Measurements from ENCODE around the gene ADD1.

The ADD1 gene

GRCh38 chr4:2859514-2859913, 15.9 kb downstream of the ADD1 start:
- ATAC-seq (no peak), DNase-seq (no peak)

GRCh38 chr4:2860391-2861348, 17.0 kb downstream of the ADD1 start:
- ATAC-seq (no peak), DNase-seq (no peak)

GRCh38 chr4:2861631-2862436, 18.2 kb downstream of the ADD1 start:
- ATAC-seq = no peak
- DNase-seq = no peak

GRCh38 chr4:2862528-2862927, 18.9 kb downstream of the ADD1 start:
- no peak for ATAC-seq
- no peak for DNase-seq

- ATAC-seq (no peak), DNase-seq (no peak)
Measured at GRCh38 chr4:2863649-2864048, 20.0 kb downstream of the ADD1 start.

GRCh38 chr4:2865196-2865780, 21.6 kb downstream of the ADD1 start:
- DNase-seq (no peak), ATAC-seq (no peak)

GRCh38 chr4:2866160-2866861, 22.7 kb downstream of the ADD1 start:
- DNase-seq (no peak), ATAC-seq (no peak)

GRCh38 chr4:2866891-2867290, 23.2 kb downstream of the ADD1 start:
- ATAC-seq (peak; percentile 51), DNase-seq (no peak)

GRCh38 chr4:2867758-2868491, 24.3 kb downstream of the ADD1 start:
- no peak for DNase-seq
- ATAC-seq = no peak

GRCh38 chr4:2868877-2869487, 25.3 kb downstream of the ADD1 start:
- no peak for ATAC-seq
- no peak for DNase-seq

GRCh38 chr4:2869659-2870058, 26.0 kb downstream of the ADD1 start:
- ATAC-seq (no peak), DNase-seq (no peak)

- no peak for ATAC-seq
Measured at GRCh38 chr4:2870082-2870481, 26.4 kb downstream of the ADD1 start.

GRCh38 chr4:2871466-2871865, 27.8 kb downstream of the ADD1 start:
- ATAC-seq = no peak
- DNase-seq = no peak

More at GRCh38 chr4:2870082-2870481, 26.4 kb downstream of the ADD1 start:
- DNase-seq = no peak

- ATAC-seq = no peak
- DNase-seq = no peak
Measured at GRCh38 chr4:2871911-2872310, 28.3 kb downstream of the ADD1 start.

- ATAC-seq (no peak), DNase-seq (no peak)
Measured at GRCh38 chr4:2873329-2873728, 29.7 kb downstream of the ADD1 start.

GRCh38 chr4:2874861-2875260, 31.2 kb downstream of the ADD1 start:
- DNase-seq (no peak), ATAC-seq (no peak)

GRCh38 chr4:2875556-2875955, 31.9 kb downstream of the ADD1 start:
- DNase-seq = no peak
- peak; percentile 44 for ATAC-seq

GRCh38 chr4:2878346-2878745, 34.7 kb downstream of the ADD1 start:
- DNase-seq = no peak
- ATAC-seq = peak; percentile 76

GRCh38 chr4:2879026-2879425, 35.4 kb downstream of the ADD1 start:
- no peak for ATAC-seq

GRCh38 chr4:2881431-2881830, 37.8 kb downstream of the ADD1 start:
- ATAC-seq (no peak), DNase-seq (no peak)

More at GRCh38 chr4:2879026-2879425, 35.4 kb downstream of the ADD1 start:
- no peak for DNase-seq

GRCh38 chr4:2882341-2882740, 38.7 kb downstream of the ADD1 start:
- ATAC-seq (no peak), DNase-seq (no peak)
